ENCODE measurements around the gene TRMT1L.

DNA sequence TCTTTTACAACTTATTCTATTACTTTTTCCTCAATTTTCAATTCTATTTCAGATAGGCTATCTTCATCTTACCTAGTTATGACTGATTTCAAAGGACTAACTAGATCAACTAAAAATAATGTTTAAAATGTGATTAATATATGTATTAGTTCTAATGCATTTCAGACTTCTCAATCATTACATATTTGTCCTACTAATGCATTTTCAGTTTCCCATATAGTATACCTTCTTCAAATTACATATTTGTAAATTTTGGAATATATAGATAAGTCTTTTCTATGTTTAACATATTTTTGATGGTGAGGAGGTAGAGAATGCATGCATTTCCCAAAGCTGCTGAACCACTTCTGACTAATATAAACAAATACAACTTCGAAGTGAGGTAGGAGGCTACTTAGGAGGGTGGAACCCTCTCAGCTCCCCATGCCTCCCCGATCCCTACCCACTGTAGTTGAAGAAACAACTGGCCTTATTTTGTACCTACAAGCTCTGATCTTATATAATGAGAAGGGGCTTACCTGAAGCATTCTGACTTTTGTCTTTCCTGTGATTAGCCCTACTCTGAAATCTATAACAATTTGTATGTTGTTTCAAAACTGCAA, 1.7 kb downstream of the TRMT1L start:
- TF ChIP-seq, protein P1, sequence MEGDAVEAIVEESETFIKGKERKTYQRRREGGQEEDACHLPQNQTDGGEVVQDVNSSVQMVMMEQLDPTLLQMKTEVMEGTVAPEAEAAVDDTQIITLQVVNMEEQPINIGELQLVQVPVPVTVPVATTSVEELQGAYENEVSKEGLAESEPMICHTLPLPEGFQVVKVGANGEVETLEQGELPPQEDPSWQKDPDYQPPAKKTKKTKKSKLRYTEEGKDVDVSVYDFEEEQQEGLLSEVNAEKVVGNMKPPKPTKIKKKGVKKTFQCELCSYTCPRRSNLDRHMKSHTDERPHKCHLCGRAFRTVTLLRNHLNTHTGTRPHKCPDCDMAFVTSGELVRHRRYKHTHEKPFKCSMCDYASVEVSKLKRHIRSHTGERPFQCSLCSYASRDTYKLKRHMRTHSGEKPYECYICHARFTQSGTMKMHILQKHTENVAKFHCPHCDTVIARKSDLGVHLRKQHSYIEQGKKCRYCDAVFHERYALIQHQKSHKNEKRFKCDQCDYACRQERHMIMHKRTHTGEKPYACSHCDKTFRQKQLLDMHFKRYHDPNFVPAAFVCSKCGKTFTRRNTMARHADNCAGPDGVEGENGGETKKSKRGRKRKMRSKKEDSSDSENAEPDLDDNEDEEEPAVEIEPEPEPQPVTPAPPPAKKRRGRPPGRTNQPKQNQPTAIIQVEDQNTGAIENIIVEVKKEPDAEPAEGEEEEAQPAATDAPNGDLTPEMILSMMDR (IDR thresholded peaks at IDR 0.05), result no peak
- TF ChIP-seq POLR2A (IDR thresholded peaks at IDR 0.05), result no peak
